GM21723 (cell line): ENCODE measurements around the gene ADAT2.
"Not testable (repeated sequence)": the region's sequence is repeated elsewhere in the genome, so short reads cannot be mapped to it uniquely, and the experiment has no call there.

Experiments
- ATAC-seq: cut with Tn5 transposase; IDR thresholded peaks from one replicate; pipeline ENCODE4 v1.9.1; 2021; ENCODE audit warnings: mild to moderate bottlenecking, moderate library complexity; ENCODE audit not compliant: unreplicated experiment

Gene ADAT2

GRCh38 chr6:143450453-143451371 is at the start of gene ADAT2, which contains the start of gene PEX3:
ADAT2 (minus strand) TSS chr6:143450695; CDS start chr6:143450658, 37 bp downstream.
PEX3 (plus strand) TSS chr6:143450805; CDS start chr6:143451043, 238 bp downstream.
- peak; percentile 97 for ATAC-seq

- no peak for ATAC-seq
Observed at GRCh38 chr6:143498428-143498827, 47.9 kb upstream of the ADAT2 start.

DNA sequence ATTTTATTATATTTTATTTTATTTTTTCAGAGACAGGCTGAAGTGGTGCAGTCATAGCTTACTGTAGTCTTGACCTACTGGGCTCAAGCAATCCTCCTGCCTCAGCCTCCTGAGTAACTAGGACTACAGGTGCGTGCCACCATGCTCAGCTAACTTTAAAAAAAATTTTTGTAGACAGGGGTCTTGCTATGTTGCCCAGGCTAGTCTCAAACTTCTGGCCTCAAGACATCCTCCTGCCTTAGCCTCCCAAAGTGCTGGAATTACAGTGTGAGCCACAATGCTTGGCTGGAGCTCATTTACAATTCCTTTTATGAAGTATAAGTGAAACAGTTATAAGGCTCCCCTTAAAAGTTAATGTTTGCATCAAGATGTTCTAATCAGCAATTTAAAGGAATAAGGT is 46.5 kb upstream of the ADAT2 start:
- ATAC-seq: no peak

- ATAC-seq: no peak
Observed at GRCh38 chr6:143490775-143491174, 40.3 kb upstream of the ADAT2 start.

DNA sequence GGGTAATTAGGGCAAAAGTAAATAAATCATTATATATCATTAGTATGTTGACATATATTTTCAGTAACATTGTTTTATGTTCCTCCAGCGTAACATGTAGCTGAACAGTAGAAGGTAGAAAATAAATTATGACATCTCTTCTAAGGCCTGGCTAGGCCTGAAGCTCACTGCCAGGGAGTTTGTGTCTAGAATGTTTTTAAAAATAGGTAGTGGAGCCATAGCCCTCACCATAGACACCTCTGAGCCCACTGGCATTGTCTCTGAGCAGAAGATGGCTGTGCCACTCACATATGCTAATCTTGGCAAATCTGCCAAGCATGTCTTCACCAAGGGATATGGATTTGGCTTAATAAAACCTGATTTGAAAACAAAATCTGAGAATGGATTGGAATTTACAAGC is 39.7 kb upstream of the ADAT2 start:
- ATAC-seq: no peak

- ATAC-seq: no peak
Observed at GRCh38 chr6:143486752-143487151, 36.3 kb upstream of the ADAT2 start.

DNA sequence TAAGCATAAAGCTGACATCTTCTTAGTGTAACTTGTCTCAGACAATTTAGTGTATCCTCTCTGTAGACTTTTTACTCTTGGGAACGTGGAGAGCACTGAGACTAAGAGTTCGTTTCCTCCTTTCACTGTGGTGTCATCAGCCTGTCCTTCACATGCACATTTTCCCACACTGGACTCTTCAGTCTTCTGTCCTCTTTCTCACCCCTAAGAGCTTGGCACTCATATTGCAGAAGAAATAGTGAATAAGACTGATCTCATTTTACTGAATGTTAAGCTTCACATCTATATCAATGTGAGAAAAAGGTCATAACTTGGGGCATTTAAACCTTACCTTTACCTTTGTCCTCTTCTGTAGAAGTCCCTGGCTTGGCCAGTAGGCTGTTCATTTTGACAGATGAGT is 35.5 kb upstream of the ADAT2 start:
- ATAC-seq: no peak

- ATAC-seq: no peak
Observed at GRCh38 chr6:143482593-143482992, 32.1 kb upstream of the ADAT2 start.

DNA sequence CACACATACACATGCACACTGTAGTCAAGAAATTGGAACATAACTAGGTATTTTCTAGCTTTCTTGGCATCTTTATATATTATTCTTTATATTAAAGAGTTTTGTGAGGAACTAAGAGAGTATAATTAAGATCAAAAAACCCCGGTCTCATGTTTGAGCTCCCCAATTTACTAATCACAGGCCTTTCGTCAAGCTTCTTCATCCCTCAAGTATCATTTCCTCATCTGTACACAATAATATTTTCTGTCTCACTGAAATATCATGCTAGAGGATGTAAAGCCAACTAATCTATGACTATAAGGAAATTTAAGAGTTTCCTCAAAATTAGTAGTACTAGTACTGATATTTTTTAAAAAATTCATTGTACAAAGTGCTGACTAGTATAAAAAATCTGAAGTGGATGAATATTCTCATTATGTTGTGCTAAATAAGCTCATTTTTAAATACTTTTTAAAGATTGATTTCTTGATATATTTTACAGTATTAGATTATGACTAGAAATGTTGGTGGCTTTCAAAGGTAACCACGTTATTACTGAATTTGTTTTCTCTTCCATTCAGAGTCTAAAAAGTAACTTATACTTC is 28.1 kb upstream of the ADAT2 start:
- ATAC-seq: no peak

GRCh38 chr6:143476545-143476944 is 26.1 kb upstream of the ADAT2 start:
- no peak for ATAC-seq

GRCh38 chr6:143471822-143472221 is 21.3 kb upstream of the ADAT2 start:
- no peak for ATAC-seq

GRCh38 chr6:143468823-143469222 is 18.3 kb upstream of the ADAT2 start:
- not testable (repeated sequence) for ATAC-seq

DNA sequence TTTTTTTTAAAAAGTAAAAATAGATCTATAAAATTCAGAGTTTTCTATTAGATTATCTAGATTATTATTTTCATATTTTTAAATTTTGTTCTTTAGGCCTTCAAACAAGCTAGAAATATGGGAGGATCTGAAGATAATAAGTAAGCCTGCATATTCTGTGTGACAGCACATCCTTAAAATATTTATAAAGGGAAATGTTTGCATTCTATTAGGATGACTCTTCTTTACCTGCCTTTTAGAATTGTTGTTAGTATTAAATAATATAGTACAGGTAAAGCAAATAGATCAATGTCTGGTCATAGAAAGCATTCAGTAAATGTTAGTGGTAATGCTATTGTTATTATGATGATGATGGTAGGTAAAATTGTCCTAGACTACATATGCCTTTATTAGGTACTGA is 17.5 kb upstream of the ADAT2 start:
- ATAC-seq: no peak

DNA sequence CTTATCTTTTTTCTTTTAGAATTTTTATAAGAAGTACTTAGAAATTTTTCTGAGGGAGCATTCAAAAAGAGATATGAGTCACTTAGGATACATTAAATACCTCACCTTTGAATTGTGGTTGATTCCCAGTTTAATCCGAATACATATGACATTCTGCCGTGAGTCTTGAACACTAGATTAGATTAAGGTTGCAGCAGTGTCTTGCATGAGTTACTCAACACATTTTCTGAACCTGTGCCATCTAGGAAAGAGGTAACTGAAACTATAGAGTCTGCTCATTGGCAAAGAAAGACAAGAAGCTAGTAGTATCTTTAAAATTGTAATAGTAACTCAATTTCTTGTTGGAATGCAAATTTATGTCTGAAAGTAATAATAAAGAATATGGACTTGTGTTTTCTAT is 15.1 kb upstream of the ADAT2 start:
- no peak for ATAC-seq

DNA sequence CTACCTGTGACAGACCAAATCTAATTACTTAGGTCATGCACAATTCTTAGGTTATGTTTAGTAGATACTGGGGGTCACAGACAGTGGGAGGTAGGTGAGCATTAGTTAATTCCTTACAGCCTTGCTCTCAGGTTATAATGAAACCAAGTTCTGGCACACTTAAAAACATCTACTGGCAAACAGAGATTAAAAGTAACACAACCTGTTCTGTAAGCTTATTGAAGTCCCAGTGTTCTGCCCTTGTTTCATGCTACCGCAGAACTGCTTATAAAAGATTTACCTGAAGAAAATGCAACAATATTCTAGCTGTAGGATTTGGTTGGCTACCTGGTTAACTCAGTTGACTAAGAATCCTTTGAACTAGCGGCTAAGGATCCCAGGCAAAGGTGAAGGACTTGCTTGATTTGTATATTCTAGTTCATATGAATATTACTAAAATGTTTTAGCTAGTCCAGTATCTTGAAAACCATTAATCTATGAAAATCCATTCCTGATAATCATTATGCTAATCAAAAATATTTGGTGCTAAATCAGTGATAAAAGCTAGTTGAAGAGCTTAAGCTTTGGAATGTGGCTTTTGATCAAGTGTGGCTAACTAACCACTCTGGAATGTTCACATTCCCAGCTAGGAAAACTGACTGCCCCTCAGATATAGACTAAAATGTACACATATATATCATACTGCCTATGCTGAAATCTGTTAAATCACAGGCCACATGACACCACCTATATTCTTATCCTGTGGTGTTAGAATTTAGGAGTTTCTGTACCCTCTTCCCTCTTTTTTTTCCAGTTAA is 7.3 kb upstream of the ADAT2 start:
- ATAC-seq: no peak

GRCh38 chr6:143451531-143451930 is 1.0 kb upstream of the ADAT2 start:
- no peak for ATAC-seq

DNA sequence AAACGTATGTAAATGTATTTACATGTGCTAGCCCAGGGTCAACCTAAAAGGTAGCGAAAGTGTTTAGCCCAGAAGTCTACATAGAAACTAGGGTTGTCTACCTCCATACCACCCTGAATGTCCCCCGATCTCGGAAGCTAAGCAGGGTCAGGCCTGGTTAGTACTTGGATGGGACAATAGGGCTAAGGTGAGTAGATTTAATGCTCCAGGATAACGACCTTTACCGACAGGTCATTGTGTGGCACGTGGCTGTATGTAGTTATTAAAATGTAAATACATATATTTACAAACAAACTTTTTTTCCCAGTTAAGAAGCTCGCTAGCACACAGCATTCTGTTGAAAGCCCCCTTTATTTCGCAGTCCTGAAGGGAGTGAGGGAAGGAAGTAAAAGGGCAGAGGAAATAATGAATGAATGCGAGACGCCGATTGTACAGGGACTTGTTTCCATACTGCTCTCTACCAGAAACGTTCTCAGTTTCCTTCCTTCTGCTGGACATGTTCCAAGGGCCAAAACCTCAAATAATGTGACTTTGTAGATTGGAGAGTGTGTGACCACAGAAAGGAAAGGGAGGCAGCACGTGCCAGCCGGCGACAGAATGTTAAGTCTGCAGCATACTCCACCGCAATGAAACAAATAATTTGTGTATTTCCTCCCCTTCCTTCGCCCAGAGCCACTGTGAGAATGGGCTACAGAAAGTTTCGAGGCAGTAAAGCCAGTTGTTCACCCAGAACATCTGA is 612 bp downstream of the ADAT2 start:
- peak; percentile 10 for ATAC-seq

GRCh38 chr6:143449082-143449713 is 1.3 kb downstream of the ADAT2 start:
- ATAC-seq: no peak

- not testable (repeated sequence) for ATAC-seq
Observed at GRCh38 chr6:143447865-143448264, 2.6 kb downstream of the ADAT2 start.

DNA sequence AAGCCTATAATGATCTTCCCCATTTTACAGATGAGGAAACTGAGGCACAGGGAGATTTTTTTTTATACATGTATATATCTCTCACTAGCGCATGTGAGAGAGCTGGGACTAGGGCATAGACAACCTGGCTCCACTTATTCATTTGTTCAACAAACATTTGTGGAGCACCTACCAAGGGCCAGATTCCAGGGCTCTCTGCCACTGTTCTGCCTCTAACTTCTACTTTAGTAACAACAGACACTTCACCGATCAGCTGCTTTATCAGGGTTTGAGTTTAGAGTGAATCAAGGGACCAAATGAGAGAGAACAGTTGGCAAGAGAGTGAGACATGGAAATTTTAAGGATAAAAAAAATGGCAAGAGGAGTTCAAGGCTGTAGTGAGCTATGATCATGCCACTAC is 7.4 kb downstream of the ADAT2 start:
- ATAC-seq: no peak
